Measurements from ENCODE around the gene STMP1. TPM values are rescaled to one million over a fixed set of nuclear protein-coding genes. Genes with fewer than 3 reads are reported as not detected.

STMP1 gene
- total RNA-seq, 1 donor from 2014 or later, result 32.9 TPM

DNA sequence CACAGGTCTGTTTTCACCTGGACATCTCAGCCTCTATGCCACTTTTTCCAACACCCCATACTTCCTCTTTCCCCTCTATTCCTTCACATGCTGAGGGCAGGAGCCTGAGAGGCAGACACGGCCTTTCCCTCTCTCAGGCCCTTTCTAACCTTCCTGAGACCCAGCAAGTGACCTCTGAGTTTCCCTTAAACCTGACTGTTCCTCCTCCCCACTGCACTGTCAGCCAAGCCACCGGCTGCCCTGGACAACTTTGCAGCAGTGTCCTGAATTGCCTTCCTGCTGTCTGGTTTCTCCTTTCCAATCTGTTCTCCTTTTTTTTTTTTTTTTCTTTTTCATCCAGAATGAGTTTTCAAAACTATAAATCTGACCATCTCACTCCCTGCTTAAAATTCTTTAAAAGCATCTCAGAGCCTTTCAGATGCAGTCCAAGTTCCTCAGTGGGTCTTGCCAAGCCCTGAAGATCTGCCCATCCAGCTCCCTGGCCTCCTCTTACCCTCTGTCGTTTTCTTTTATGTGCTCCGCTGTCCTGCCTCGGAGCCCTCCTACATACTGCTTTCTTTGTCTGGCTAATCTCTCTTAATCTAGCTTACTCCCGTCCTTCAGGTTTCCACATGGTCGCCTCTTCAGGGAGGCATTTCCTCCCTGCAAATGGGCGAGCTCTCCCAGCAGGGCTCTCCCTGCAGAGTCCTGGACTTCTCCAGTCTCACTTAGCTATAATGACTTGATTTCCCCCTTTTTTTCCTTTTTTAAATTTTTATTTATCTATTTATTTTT is 35.1 kb downstream of the STMP1 start:
- no peak for DNase-seq (ENCODE audit: low spot score)

- no peak for DNase-seq (ENCODE audit: low spot score)
Measured at GRCh38 chr7:135704074-135704473, 41.8 kb downstream of the STMP1 start.

GRCh38 chr7:135704698-135705097 is 42.4 kb downstream of the STMP1 start:
- DNase-seq (ENCODE audit: low spot score), result no peak

DNA sequence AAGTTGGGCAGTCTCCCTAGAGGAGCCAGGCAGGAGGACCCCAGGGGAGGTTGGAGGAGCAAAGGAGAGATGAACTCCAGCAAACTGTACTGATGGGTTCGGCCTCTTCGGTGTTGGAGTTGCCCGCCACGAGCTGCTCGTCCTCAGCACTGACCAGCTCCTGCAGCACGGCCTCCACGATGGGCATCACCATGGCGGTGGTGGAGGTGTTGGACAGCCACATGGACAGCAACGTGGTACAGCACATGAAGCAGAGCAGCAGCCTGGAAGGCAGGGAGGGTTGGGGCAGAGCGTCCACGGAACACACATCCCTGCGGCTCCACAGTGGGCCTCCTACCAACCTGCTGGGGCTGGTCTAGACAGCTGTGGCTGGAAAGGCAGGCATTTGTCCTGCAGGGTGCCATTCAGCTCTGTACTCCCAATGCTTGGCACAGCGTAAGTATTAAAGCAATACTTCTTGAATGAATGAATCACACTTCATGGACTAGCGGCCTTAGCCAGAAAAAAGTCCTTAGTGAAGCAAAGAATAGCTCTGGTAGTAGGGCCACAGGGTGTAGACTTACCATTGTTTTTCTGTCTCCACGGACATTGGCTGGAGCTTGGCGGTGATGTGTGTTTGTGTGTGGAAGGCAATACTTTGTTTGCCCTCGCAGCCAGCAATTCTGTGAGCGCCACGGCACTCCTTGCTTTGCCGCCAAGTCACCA is 43.9 kb downstream of the STMP1 start:
- DNase-seq (ENCODE audit: low spot score), result no peak

DNA sequence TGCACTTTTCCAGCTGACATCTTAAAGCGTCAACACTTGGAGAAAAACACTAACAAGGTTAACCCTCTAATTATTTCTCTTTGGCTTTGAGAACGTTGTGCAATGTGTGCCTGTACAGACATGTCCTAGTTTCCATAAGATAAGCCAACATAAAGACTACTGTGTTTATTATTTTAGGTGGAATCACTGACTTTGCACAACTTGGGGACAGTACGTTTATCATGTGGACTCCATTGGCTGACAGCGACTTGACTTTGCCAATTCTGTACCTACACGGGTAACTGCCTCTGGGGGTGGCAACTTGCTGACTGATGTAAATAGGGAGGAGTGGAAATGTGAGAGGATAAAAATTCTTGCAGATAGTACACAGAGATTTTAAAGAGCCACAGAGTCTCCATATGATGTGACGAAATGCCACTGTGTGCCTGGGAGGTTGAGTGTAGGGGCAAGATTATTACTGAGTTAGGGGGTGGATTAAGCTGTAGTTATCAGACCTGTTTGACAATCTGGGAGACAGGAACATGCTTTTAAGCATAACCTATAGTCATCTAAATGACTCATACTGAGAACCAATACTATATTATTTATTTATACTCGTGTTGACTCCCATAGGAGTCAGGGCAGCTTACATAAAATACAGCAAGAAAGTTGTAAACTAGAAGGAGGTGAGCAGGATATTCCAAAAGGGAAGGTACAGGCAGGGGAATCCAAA is 44.7 kb downstream of the STMP1 start:
- no peak for DNase-seq (ENCODE audit: low spot score)

GRCh38 chr7:135707570-135707966 is 45.3 kb downstream of the STMP1 start:
- DNase-seq (ENCODE audit: low spot score), result peak; percentile 57

- no peak for DNase-seq (ENCODE audit: low spot score)
Measured at GRCh38 chr7:135708041-135708440, 45.7 kb downstream of the STMP1 start.

DNA sequence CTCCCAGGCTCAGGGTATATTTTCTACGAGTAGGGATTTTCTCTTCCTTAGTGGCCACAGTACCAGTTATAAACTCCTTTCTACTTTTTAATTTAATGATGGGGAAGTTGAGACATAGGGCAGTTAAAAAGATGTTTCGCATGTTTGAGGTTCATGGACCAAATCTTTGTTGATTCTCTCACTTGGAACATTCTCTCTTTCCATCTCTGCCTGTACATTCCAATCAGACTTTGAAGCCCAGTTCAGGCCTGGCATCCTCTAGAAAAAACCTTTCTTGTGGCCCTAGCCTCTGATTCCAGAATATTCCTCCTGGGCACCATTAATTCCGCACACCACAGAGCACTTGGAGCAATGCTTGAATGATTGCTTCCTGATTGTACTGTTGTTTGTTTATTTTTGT is 47.2 kb downstream of the STMP1 start:
- no peak for DNase-seq (ENCODE audit: low spot score)

DNA sequence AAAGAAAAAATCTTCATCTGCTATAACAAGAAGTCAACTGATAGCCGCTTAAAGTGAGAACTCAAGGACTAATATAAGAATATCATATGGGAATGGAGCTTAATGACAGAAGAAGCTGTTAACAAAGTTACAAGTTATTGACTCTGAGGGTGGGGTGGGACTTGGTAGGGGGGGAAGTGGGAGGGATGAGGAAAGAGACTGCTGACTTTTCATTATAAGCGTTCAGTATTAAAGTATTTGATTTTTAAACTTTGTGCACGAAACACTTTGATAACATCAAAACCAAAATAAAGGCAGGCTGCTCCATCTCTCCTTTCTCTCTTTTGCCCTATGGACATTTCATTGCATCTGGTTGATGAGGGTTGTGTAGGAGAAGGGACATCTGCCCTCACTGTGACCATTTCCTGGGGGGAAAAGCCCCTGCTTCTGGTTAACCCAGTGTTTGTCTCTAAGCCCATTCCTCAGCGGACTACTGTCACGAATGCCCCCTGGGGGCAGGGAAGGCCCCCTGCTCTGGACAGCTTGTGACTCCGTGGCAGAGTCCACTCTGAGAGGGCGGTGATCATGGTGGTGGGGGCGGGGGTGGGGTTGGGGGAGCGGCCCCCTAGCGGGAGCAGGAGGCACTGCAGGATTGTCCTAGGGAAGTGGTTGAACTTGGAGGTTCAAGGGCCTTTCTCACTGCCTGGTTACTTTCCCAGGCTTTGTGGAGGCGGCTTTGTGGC is 48.3 kb downstream of the STMP1 start:
- DNase-seq (ENCODE audit: low spot score), result no peak

DNA sequence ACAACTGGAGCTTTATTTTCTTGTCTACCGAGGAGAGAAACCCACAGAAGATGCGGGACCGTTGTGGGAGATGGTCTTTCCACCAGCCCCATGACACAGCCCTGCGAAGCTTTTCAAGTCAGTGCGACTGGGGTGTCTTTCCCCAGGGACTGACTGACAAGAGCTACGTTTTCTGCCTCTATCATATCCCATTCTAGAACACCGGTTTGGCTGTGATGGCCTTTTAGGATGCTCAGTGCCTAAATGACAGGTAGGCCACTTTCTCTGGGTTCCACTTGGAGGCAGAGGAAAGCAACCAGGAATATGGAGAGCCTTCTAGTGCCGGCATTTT is 48.8 kb downstream of the STMP1 start:
- no peak for DNase-seq (ENCODE audit: low spot score)

GRCh38 chr7:135712182-135712782 is 50.0 kb downstream of the STMP1 start:
- DNase-seq (ENCODE audit: low spot score), result no peak

- no peak for DNase-seq (ENCODE audit: low spot score)
Measured at GRCh38 chr7:135712796-135713195, 50.5 kb downstream of the STMP1 start.

DNA sequence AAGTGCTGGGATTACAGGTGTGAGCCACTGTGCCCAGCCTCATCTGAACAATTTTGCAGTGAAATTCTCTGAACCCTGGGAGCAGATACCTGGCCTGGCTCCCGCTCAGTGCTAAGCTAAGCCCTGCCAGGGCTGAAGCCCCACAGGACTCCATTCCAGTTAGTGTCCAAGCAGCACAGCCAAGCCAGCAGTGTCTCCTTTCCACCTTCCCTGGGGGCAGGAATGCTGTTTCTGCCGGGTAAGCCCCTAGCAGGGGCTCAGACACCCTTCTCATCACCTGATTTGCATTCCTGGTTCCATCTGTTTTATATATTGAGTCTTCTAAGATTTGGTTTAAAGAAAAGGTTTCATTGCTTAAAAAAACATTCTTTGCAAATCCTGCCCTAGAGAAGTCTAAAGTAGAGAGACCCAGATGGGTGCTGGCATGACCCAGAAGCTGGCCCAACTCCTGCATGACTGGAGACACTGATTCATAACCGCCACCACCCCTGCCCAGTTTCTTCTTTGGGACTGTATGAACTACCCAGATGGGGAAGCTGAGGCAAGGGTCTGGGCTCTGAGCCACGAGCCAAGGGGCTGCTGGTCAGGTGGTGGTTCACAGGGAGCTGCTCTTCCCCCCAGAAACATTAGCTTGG is 51.6 kb downstream of the STMP1 start:
- DNase-seq (ENCODE audit: low spot score), result no peak

DNA sequence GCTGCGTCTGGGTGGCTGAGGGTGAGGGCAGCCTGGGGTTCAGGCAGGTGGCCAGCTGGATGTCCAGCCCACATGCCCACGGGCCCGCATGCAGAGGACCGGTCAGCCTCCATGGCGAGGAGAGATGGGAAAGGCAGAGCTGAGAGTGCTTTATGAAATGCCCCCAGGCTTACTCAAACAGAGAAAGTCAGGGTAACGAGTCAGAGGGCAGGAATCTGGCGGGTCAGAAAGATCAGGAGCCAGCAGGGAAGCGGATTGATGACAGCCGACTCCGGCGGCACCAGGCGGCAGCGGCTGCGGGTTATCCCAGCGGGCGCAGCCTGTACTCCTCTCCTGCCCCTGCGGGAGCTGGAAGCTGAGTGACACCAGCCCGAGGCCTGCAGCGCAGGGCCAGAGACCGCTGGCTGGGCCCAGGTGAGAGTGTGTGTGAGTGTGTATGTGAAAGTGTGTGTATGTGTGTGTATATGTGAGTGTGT is 52.3 kb downstream of the STMP1 start:
- no peak for DNase-seq (ENCODE audit: low spot score)

DNA sequence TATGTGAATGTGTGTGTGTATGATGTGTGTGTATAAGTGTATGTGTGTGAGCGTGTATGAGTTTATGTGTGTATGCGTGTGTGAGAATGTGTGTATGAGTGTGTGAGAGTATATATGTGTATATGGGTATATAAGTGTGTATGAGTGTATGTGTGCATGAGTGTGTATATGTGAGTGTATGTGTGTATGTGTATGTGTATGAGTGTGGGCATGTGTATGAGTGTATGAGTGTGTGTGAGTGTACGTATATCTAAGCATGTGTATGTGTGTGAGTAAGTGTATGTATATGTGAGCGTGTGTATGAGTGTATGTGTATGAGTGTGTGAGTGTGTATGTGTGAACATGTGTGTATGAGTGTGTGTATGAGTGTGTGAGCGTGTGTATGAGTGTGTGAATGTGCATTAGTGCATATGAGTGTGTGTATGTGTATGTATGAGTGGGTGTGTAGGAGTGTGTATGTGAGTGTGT is 52.8 kb downstream of the STMP1 start:
- DNase-seq (ENCODE audit: low spot score), result no peak

DNA sequence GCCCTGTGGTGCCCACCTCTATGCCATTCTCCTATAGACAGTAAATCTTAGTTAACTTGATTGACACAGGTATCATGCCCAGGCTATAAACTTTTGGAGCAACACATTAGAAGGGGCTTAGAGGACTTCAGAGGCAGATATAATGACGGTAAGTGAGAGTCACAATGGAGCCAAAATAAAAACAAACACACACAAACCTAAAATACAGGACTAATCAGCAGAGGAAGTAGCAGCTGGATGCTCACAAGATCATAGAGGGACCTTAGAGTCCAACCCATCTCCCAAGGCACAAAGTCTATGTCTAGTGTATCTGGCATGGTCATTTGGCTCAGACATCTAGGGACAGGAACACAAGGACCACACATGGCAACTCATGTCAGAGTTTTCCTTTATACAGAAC is 53.4 kb downstream of the STMP1 start:
- no peak for DNase-seq (ENCODE audit: low spot score)

DNA sequence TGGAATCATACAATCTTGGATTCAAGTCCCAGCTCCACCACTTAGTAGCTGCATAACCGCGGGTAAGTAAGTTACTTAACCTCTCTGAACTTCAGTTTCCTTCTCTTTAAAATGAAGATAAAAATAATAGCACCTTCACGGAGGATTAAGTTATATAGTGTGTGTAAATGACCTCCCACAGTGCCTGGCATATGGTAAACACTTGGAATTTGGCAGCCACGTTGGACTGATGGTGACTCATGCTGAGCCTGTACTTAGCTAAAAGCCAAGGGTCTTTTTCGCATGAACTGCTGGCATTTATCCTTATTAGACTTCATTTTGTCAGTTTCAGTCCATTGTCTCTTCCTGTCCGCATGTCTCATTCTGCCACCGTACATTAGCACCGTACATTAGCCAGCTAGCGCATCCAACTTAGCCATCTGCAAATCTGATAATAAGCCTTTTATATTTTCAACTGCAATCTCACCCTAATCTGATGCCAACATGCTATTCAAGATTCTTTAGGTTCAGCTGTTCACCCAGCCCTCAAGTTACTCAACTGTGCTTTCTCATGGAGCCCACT is 54.4 kb downstream of the STMP1 start:
- DNase-seq (ENCODE audit: low spot score), result no peak

DNA sequence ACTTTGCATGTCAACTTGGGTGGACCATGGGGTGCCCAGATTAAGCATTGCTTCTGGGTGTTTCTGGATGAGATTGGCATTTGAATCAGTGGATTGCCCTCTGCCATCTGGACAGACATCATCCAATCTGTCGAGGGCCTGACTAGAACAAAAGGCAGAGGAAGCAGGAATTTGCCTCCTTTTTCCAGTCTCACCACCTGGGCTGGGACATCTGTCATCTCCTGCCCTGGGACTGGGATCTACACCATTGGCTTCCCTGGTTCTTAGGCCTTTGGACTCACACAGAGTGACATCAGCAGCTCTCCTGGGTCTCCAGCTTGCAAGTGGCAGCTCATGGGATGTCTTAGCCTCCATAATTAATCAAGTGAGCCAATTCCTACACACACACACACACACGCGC is 55.4 kb downstream of the STMP1 start:
- DNase-seq (ENCODE audit: low spot score), result no peak

DNA sequence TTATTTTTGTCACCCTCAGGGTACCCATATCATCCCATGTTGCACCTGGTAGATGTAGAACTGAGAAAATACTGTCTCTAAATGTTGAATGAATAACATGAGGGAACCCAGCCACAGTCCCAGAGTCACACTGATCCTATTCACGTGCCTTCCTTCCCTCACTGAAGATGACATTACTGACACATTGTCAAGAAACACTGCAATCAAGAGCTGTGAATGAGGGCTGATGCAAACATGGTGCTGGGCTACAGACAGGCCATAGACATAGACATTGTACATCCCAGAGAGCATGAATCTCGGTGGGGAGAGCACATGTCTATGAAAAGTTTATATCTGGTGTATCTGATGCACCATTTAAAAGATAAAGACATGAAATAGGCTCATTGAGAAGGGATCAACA is 55.9 kb downstream of the STMP1 start:
- no peak for DNase-seq (ENCODE audit: low spot score)

DNA sequence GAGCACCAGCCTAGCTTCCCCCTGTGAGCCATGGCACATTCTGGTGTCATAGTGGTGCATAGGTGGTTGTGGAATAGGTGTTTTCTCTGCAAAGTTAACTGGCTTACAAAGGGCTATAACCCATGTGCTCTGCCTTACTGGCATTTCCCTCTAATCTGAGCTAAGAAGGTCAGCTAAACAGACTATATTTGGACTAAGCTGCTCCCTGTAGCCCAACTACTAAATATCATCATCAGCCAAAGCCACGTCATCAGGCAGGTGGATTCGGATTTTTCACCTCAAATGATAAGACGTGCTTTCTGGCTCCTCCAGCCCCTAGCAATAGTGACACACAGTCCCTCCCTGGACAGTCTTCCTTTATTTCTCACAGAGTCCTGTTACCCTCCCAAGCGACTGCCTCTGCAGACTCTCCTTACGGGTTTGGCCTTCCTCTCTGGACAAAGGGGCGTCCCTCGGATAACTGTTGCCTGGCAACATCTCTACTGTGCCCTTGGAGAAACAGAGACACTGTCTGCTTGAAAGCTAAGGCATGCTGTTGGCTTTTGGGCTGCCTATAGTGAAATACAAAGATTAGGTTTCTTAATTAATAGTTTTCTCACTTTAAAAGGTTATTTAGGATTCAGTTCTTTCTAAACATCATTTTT is 56.6 kb downstream of the STMP1 start:
- no peak for DNase-seq (ENCODE audit: low spot score)

All from ureter (tissue), 1 donor.